HG02759 (cell line): ENCODE measurements around the gene TNNC2.
"Not testable (repeated sequence)": the region's sequence is repeated elsewhere in the genome, so short reads cannot be mapped to it uniquely, and the experiment has no call there.

Source experiments
- ATAC-seq: cut with Tn5 transposase; IDR thresholded peaks from one replicate; pipeline ENCODE4 v1.9.1; 2021; ENCODE audit warnings: mild to moderate bottlenecking, moderate library complexity; ENCODE audit not compliant: unreplicated experiment

Gene TNNC2

DNA sequence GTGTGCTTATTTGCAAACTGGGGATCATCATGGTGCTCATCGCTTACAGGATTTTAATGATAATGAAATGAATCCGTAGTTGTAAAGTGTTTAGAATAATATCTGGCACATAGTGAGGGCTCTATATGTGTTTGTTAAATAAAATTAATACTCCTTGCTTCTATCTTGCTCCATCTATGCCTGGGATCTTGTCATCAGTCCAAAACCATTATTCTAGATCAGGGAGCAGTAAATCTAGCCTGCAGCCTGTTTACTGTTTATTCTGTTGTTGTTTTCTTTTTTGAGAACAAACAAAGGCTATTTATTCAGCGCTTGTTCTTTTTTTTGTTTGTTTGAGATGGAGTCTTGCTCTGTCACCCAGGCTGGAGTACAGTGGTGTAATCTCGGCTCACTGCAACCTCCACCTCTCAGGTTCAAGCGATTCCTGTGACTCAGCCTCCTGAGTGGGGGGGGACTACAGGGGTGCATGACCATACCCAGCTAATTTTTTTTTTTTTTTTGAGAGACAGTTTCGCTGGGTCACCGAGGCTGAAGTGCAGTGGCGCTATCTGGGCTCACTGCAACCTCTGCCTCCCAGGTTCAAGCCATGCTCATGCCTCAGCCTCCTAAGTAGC is 22.0 kb upstream of the TNNC2 start:
- ATAC-seq, result no peak

DNA sequence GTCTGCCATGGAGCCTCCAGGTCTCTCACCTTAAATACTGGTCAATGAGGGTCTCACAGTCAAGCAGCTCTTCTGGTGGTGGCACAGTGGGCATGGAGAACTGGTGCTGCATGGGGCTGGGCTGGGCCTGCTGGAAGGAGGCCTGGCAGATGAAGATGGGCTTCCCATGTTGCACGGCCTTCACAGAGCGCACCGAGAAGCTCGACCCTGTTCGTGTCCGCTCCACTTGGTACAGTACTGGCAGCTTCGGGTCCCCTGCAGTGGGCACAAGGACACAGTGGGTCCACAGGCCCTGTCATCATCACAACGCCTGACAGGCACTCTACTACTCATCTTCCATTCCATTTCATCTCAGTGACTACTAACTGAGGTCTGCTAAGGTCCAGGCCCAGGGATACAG is 21.3 kb upstream of the TNNC2 start:
- no peak for ATAC-seq

- no peak for ATAC-seq
Measured at GRCh38 chr20:45845452-45845851, 18.3 kb upstream of the TNNC2 start.

- ATAC-seq, result no peak
Measured at GRCh38 chr20:45843506-45843905, 16.4 kb upstream of the TNNC2 start.

GRCh38 chr20:45842169-45842812 is 15.2 kb upstream of the TNNC2 start:
- no peak for ATAC-seq

- ATAC-seq, result no peak
Measured at GRCh38 chr20:45841407-45842129, 14.5 kb upstream of the TNNC2 start.

GRCh38 chr20:45840700-45841198 is 13.6 kb upstream of the TNNC2 start:
- no peak for ATAC-seq

DNA sequence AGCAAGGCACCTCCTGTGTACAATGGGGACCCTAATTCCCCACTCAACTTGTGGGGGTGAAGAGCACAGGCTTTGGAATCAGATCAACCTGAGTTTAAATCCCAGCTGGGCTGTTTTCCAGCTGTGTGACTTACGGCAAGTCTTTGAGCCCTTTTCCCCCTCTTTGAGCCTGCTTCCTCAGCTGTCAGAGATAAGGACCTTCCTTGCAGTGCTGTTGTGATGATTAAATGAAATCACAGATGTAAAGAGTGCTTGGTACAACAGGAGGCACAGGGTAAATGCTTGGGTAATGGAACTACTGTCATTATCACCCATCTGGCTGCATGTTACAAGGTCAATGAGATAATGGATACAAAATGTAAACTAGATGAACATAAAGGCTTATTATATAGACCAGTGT is 9.7 kb upstream of the TNNC2 start:
- no peak for ATAC-seq

DNA sequence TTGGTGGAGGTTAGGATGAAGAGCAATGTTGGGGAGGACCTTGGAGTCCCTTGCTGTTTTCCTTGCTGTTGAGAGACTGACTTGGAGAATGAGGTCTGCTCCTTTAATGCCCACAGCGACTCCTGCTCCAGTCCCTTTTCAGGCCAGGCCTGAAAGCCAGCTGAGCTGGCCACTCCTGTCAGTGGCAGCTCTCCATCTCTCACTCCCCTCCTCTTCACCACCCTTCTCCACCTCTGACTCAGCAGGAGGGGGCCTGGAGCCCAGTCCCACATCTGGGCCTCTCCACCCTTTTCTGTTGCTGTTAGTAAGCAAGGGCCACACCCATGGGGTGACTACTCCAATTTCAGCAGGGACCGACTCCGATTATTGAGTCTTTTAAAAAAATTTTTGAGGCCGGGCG is 8.7 kb upstream of the TNNC2 start:
- no peak for ATAC-seq

GRCh38 chr20:45835329-45835765 is 8.2 kb upstream of the TNNC2 start:
- no peak for ATAC-seq

GRCh38 chr20:45834797-45835161 is 7.7 kb upstream of the TNNC2 start:
- ATAC-seq, result no peak

DNA sequence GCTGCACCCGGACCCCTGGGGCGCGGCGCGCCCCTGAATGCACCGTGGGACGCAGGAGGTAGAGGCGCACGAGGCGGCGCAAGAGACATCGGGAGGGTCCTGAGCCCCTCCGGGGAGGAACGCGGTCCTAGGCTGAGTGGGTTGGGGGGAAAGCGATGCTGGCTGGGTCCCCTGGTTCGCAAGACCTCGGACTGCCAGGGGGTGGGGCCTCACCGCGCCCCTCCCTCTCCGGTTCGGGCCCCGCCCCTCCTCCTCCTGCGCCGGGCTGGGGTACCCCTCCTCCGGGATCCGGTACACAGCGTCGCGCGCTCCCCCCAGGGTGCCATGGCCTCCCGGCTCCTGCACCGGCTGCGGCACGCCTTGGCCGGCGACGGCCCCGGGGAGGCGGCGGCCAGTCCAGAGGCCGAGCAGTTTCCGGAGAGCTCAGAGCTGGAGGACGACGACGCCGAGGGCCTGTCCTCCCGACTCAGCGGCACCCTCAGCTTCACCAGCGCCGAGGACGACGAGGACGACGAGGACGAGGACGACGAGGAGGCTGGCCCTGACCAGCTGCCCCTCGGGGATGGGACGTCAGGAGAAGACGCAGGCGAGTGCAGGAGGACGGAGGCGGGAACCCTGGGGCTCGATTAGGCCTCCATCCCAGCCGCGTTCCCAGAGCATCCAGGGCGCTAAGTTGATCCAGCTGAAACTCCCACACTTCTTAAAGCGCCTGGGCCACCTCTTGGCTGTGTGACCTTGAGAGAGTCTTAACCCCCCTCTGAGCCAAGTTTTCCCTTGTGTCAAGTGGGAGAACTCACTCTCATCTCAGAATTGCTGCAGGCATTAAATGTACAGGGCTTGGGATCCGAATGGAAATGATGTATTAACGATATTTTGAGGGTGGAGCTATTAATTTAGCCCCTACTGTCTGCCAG is 7.0 kb upstream of the TNNC2 start:
- ATAC-seq, result peak; percentile 58

GRCh38 chr20:45833030-45833882 is 6.1 kb upstream of the TNNC2 start, which contains the start of gene SNX21:
TSS of gene SNX21 (plus strand) at chr20:45833799. CDS start at chr20:45833920, 121 bp downstream.
- peak; percentile 60 for ATAC-seq

- no peak for ATAC-seq
Measured at GRCh38 chr20:45832619-45833018, 5.5 kb upstream of the TNNC2 start.

- ATAC-seq, result not testable (repeated sequence)
Measured at GRCh38 chr20:45829673-45830106, 2.6 kb upstream of the TNNC2 start.

- ATAC-seq, result no peak
Measured at GRCh38 chr20:45828589-45828988, 1.5 kb upstream of the TNNC2 start.

DNA sequence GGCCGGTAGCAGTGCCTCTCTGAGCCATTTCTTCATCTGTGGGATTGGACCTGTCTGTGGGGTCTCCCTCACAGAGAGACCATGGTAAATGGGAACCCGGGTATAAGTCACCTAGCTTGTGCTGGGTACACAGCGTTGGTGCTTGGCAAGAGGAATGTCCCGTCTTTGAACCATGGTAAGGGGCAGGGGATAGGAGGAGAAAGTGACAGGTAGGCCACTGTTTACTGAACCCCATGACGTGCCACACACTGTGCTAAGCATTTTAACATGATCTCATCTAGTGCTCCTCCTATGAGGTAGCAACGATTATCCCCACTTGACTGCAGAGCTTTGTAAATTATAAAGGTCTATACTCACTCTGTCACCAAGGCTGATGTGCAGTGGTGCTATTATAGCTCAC is 600 bp upstream of the TNNC2 start:
- ATAC-seq, result no peak

DNA sequence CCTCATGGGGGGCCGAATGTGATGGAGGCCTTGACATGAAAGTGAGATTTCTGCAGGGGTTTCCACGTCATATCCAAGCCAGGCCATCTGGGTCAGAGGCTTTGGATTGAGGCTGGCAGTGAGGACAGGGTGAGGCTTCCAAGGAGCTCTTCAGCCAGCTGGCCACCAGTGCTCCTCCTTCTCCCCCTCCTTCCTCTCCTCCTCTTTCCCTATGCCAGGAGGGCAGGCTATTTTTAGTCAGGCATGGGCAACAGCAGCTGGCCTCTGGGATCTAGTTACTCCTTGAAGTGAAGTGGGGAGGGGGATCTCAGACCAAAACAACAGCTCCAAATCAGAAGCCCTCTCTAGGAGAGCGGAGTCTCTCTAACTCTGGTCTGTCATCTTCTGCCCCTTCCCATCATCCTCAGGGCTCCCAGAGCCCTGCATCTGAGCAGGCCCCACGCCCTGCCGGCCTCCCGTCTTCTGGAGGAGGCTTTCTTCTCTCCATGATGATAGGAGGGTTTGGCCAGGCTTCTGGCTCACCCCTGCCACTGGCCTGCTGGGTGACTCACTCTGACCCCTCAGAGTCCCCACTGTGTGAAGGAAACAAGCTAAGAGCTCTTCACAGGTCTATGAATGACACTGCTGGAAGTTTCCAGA is 612 bp downstream of the TNNC2 start:
- ATAC-seq, result no peak
